Nephron (organoid): ENCODE results near the gene TOE1.

ENCODE experiments used
- H3K27ac Mint-ChIP-seq, 3 experiments: 2 replicates each; pipeline ENCODE4 v1.8.0; 2020; ENCODE audit warnings: mixed read lengths in 3 of 3, mild to moderate bottlenecking in 2 of 3, moderate library complexity in 1 of 3
- H3K27me3 Mint-ChIP-seq: 2 replicates; pipeline ENCODE4 v1.8.0; 2021; ENCODE audit warnings: low read depth, mild to moderate bottlenecking, moderate library complexity, mixed read lengths
- H3K36me3 Mint-ChIP-seq: 2 replicates; pipeline ENCODE4 v1.8.0; 2020; ENCODE audit warnings: low read depth, mixed read lengths
- H3K4me1 Mint-ChIP-seq: 2 replicates; pipeline ENCODE4 v1.8.0; 2020; ENCODE audit warnings: mixed read lengths
- H3K4me3 Mint-ChIP-seq, 3 experiments: 2 replicates each; pipeline ENCODE4 v1.8.0; 2020; ENCODE audit warnings: mild to moderate bottlenecking in 3 of 3, mixed read lengths in 3 of 3, moderate library complexity in 2 of 3
- H3K9me3 Mint-ChIP-seq: 2 replicates; pipeline ENCODE4 v1.8.0; 2020; ENCODE audit warnings: mixed read lengths
- CTCF ChIP-seq, 3 experiments: fragments of 200-600 bp; sonication (generic); IDR thresholded peaks; one replicate each; pipeline ENCODE4 v1.5.0; 2021; ENCODE audit warnings: antibody characterized with exemption in 3 of 3; ENCODE audit not compliant: unreplicated experiment in 3 of 3

Gene TOE1

GRCh38 chr1:45329445-45329844, 10.5 kb upstream of the TOE1 start:
- no peak for TF ChIP-seq CTCF (IDR thresholded peaks at IDR 0.05; ENCODE audit: unreplicated experiment in 3 of 3)
- H3K27ac Mint-ChIP-seq = no peak overlapping the region
- H3K4me3 Mint-ChIP-seq = no peak overlapping the region
- H3K27me3 Mint-ChIP-seq = no peaks in the 10 kb centered on the region
- H3K36me3 Mint-ChIP-seq = peaks cover 14% of the 10 kb centered on the region
- H3K9me3 Mint-ChIP-seq = no peaks in the 10 kb centered on the region
- peaks cover 9% of the 10 kb centered on the region for H3K4me1 Mint-ChIP-seq

- Mint-ChIP-seq H3K4me1 (peaks cover 9% of the 10 kb centered on the region), H3K27me3 (no peaks in the 10 kb centered on the region), H3K9me3 (no peaks in the 10 kb centered on the region), H3K4me3 (no peak overlapping the region), H3K36me3 (peaks cover 7% of the 10 kb centered on the region), H3K27ac (no peak overlapping the region)
- TF ChIP-seq CTCF (IDR thresholded peaks at IDR 0.05; ENCODE audit: unreplicated experiment in 3 of 3) = no peak
Measured at GRCh38 chr1:45331436-45332345, 8.3 kb upstream of the TOE1 start.

- Mint-ChIP-seq H3K4me3 (no peak overlapping the region), H3K27me3 (no peaks in the 10 kb centered on the region), H3K36me3 (peaks cover 7% of the 10 kb centered on the region), H3K9me3 (no peaks in the 10 kb centered on the region), H3K27ac (no peak overlapping the region), H3K4me1 (peaks cover 9% of the 10 kb centered on the region)
- TF ChIP-seq CTCF (IDR thresholded peaks at IDR 0.05; ENCODE audit: unreplicated experiment in 3 of 3) = no peak
Measured at GRCh38 chr1:45332346-45332720, 7.6 kb upstream of the TOE1 start.

GRCh38 chr1:45334308-45335245, 5.4 kb upstream of the TOE1 start:
- H3K4me3 Mint-ChIP-seq = peak overlapping the region in 1 of 3 experiments; percentile 53
- H3K27ac Mint-ChIP-seq = peak overlapping the region; percentile 15 to 70 (median 54)
- no peaks in the 10 kb centered on the region for H3K27me3 Mint-ChIP-seq
- TF ChIP-seq CTCF (IDR thresholded peaks at IDR 0.05; ENCODE audit: unreplicated experiment in 3 of 3) = no peak
- peaks cover 15% of the 10 kb centered on the region for H3K4me1 Mint-ChIP-seq
- H3K36me3 Mint-ChIP-seq = peaks cover 5% of the 10 kb centered on the region
- no peaks in the 10 kb centered on the region for H3K9me3 Mint-ChIP-seq

- peak overlapping the region; percentile 1 to 83 (median 27) for H3K27ac Mint-ChIP-seq
- no peak overlapping the region for H3K4me3 Mint-ChIP-seq
- peaks cover 4% of the 10 kb centered on the region for H3K36me3 Mint-ChIP-seq
- H3K9me3 Mint-ChIP-seq = no peaks in the 10 kb centered on the region
- TF ChIP-seq CTCF (IDR thresholded peaks at IDR 0.05; ENCODE audit: unreplicated experiment in 3 of 3) = no peak
- peaks cover 22% of the 10 kb centered on the region for H3K4me1 Mint-ChIP-seq
- no peaks in the 10 kb centered on the region for H3K27me3 Mint-ChIP-seq
Measured at GRCh38 chr1:45335855-45336324, 4.1 kb upstream of the TOE1 start.
